GM12864 (cell line): ENCODE results near the gene ACTR3C.
A peak's percentile ranks its signal among the peaks of the same experiment; 100 is the strongest.

Experiments used
- DNase-seq: peaks from one replicate; pipeline ENCODE4 v3.0.0-alpha.2; 2011; ENCODE audit warnings: low read depth
- H3K4me3 ChIP-seq: 2 replicates; pipeline ENCODE4 v1.5.1; 2011; ENCODE audit warnings: mild to moderate bottlenecking, low read depth, low read length, control low read depth
- CTCF ChIP-seq: IDR thresholded peaks from 2 replicates; pipeline ENCODE4 v1.5.1; 2011; ENCODE audit warnings: low read depth, mild to moderate bottlenecking, moderate library complexity, low read length, control low read depth, inconsistent platforms; ENCODE audit errors: missing control alignments

ACTR3C gene

GRCh38 chr7:150368884-150369747, 45.8 kb upstream of the ACTR3C start:
- no peak for DNase-seq

GRCh38 chr7:150368096-150368883, 44.9 kb upstream of the ACTR3C start, which contains the start of gene REPIN1:
Gene REPIN1 (plus strand): TSS chr7:150368822. CDS start chr7:150369712, 890 bp downstream.
- H3K4me3 ChIP-seq = peak within 1 kb of the TSS; percentile 92
- no peak for DNase-seq
- TF ChIP-seq CTCF = no peak

More at GRCh38 chr7:150368884-150369747, 45.8 kb upstream of the ACTR3C start:
- H3K4me3 ChIP-seq = peak overlapping the region; percentile 92
- no peak for TF ChIP-seq CTCF

GRCh38 chr7:150367677-150368095, 44.3 kb upstream of the ACTR3C start:
- DNase-seq = no peak
- no peak for TF ChIP-seq CTCF
- H3K4me3 ChIP-seq = peak overlapping the region; percentile 92

GRCh38 chr7:150365673-150366398, 42.5 kb upstream of the ACTR3C start:
- no peak for TF ChIP-seq CTCF
- DNase-seq = no peak
- H3K4me3 ChIP-seq = no peak overlapping the region

GRCh38 chr7:150365194-150365593, 41.8 kb upstream of the ACTR3C start:
- no peak for TF ChIP-seq CTCF
- no peak overlapping the region for H3K4me3 ChIP-seq
- no peak for DNase-seq

GRCh38 chr7:150363872-150364271, 40.5 kb upstream of the ACTR3C start:
- no peak overlapping the region for H3K4me3 ChIP-seq
- no peak for TF ChIP-seq CTCF
- no peak for DNase-seq
